Right renal cortex interstitium (tissue), 3 donors: ENCODE results near the gene NFXL1. TPM values are rescaled to one million over a fixed set of nuclear protein-coding genes. Genes with fewer than 3 reads are reported as not detected.

Experiments
- DNase-seq, 3 donors: peaks; one replicate each; pipeline ENCODE4 v3.0.0-alpha.2; 2013; ENCODE audit warnings: low read depth in 3 of 3, low spot score in 2 of 3
- polyA plus RNA-seq, 3 donors: library from polyadenylated mRNA; unstranded; fragments of 120-200 nt; gene quantifications; one replicate each; pipeline ENCODE4 v1.2.1, GENCODE V29; 2013; ENCODE audit not compliant: insufficient read length in 3 of 3

The NFXL1 gene
- polyA plus RNA-seq, 3 donors: 24.0 to 29.2 (median 24.5) TPM

GRCh38 chr4:47899639-47900038, 14.7 kb downstream of the NFXL1 start:
- DNase-seq: no peak

- DNase-seq: no peak
Measured at GRCh38 chr4:47891928-47892327, 22.5 kb downstream of the NFXL1 start.

GRCh38 chr4:47882228-47882627, 32.2 kb downstream of the NFXL1 start:
- DNase-seq: no peak

- no peak for DNase-seq
Measured at GRCh38 chr4:47879458-47879857, 34.9 kb downstream of the NFXL1 start.

- DNase-seq: no peak
Measured at GRCh38 chr4:47876784-47877546, 37.4 kb downstream of the NFXL1 start.

GRCh38 chr4:47876310-47876709, 38.1 kb downstream of the NFXL1 start:
- DNase-seq: no peak

GRCh38 chr4:47873877-47874541, 40.4 kb downstream of the NFXL1 start:
- DNase-seq: no peak

GRCh38 chr4:47863486-47863885, 50.9 kb downstream of the NFXL1 start:
- no peak for DNase-seq

GRCh38 chr4:47862297-47862696, 52.1 kb downstream of the NFXL1 start:
- no peak for DNase-seq

GRCh38 chr4:47860305-47860704, 54.1 kb downstream of the NFXL1 start:
- no peak for DNase-seq

- DNase-seq: no peak
Measured at GRCh38 chr4:47858006-47858405, 56.4 kb downstream of the NFXL1 start.

GRCh38 chr4:47856713-47857112, 57.7 kb downstream of the NFXL1 start:
- no peak for DNase-seq

- no peak for DNase-seq
Measured at GRCh38 chr4:47855350-47855749, 59.0 kb downstream of the NFXL1 start.

GRCh38 chr4:47852136-47852535, 62.2 kb downstream of the NFXL1 start:
- DNase-seq: no peak

GRCh38 chr4:47849466-47849865, 64.9 kb downstream of the NFXL1 start:
- no peak for DNase-seq

GRCh38 chr4:47848041-47848440, 66.3 kb downstream of the NFXL1 start:
- DNase-seq: no peak

- no peak for DNase-seq
Measured at GRCh38 chr4:47842985-47843384, 71.4 kb downstream of the NFXL1 start.

- DNase-seq: no peak
Measured at GRCh38 chr4:47840291-47840690, 74.1 kb downstream of the NFXL1 start.

GRCh38 chr4:47839259-47839658, 75.1 kb downstream of the NFXL1 start:
- DNase-seq: no peak

- DNase-seq: no peak
Measured at GRCh38 chr4:47838445-47838844, 75.9 kb downstream of the NFXL1 start.

- DNase-seq: no peak
Measured at GRCh38 chr4:47837908-47838294, 76.5 kb downstream of the NFXL1 start, which contains the start of gene CORIN. CORIN (minus strand) TSS chr4:47838067; CDS start chr4:47837949, 118 bp downstream.
